GM12878 (cell line): ENCODE data around the gene SAMD4A. TPM values are rescaled to one million over a fixed set of nuclear protein-coding genes. Genes with fewer than 3 reads are reported as not detected.

Source experiments
- ATAC-seq: fragments of 200-7000 bp; cut with Tn5 transposase; 3 replicates; pipeline ENCODE4 v1.9.1; 2020; ENCODE audit warnings: mild to moderate bottlenecking, moderate library complexity
- BruUV-seq: library from RNA; stranded (reverse); fragments of 400-500 nt; replicated peaks from 2 replicates; lab custom pipeline; 2021; lab: Mats Ljungman, UMichigan
- CTCF ChIA-PET: fragments of 300-600 bp; sonication (Branson Sonifier 250); formaldehyde crosslinking; extraction: SDS; loops from one replicate; lab custom pipeline; 2021; ENCODE audit warnings: inconsistent platforms; lab: Yijun Ruan, JAX
- POLR2A ChIA-PET: fragments of 350-600 bp; formaldehyde crosslinking; extraction: SDS; loops from one replicate; lab custom pipeline; 2021; ENCODE audit warnings: inconsistent platforms; lab: Charles Lee
- RAD21 ChIA-PET: fragments of 300-600 bp; sonication (Branson Sonifier 250); formaldehyde crosslinking; loops from one replicate; lab custom pipeline; 2023; ENCODE audit warnings: antibody characterized with exemption; ENCODE audit not compliant: unreplicated experiment; lab: Charles Lee
- SMC1A ChIA-PET: fragments of 300-600 bp; sonication (Branson Sonifier 250); formaldehyde crosslinking; loops from one replicate; lab custom pipeline; 2023; ENCODE audit not compliant: unreplicated experiment, uncharacterized antibody; lab: Charles Lee
- DNase-seq: peaks from one replicate; pipeline ENCODE4 v3.0.0-alpha.2; 2011; ENCODE audit warnings: low read depth, low spot score
- FAIRE-seq: peaks from 3 replicates; lab custom pipeline; 2011; peaks lifted over from hg19 to GRCh38; lab: Jason Lieb, UNC
- H2AFZ ChIP-seq: 2 replicates; pipeline ENCODE4 v1.6.0; 2011; ENCODE audit warnings: low read depth, low read length, control low read depth; ENCODE audit not compliant: control insufficient read depth
- H3K27ac ChIP-seq: 2 replicates; pipeline ENCODE4 v1.5.1; 2011; ENCODE audit warnings: control low read depth; ENCODE audit not compliant: control insufficient read depth, insufficient read depth
- H3K27me3 ChIP-seq, 2 experiments: replicated peaks in 1 of 2; 2 replicates each; pipeline versions ENCODE4 v1.6.0 to v1.6.1; 2011; ENCODE audit warnings: low read length in 1 of 2; ENCODE audit not compliant: control insufficient read depth in 2 of 2, insufficient read depth in 2 of 2
- H3K36me3 ChIP-seq, 2 experiments: 2 replicates each; pipeline ENCODE4 v1.5.1; 2011; ENCODE audit warnings: low read length in 1 of 2; ENCODE audit not compliant: control insufficient read depth in 2 of 2, insufficient read depth in 2 of 2
- H3K4me1 ChIP-seq: 2 replicates; pipeline ENCODE4 v1.6.1; 2011; ENCODE audit warnings: mild to moderate bottlenecking, low read length, moderate library complexity, mixed read lengths; ENCODE audit not compliant: control insufficient read depth, insufficient read depth
- H3K4me2 ChIP-seq: 2 replicates; pipeline ENCODE4 v1.6.0; 2011; ENCODE audit warnings: control low read depth; ENCODE audit not compliant: control insufficient read depth, insufficient read depth
- H3K4me3 ChIP-seq: fragments of 200-600 bp; sonication (generic); 2 replicates; pipeline ENCODE4 v1.5.1; 2016
- H3K79me2 ChIP-seq: 2 replicates; pipeline ENCODE4 v1.6.0; 2011; ENCODE audit warnings: low read length; ENCODE audit not compliant: control insufficient read depth, insufficient read depth
- H3K9ac ChIP-seq: 2 replicates; pipeline ENCODE4 v1.8.0; 2011; ENCODE audit warnings: low read length, control low read depth, mixed read lengths; ENCODE audit not compliant: control insufficient read depth, insufficient read depth
- H3K9me3 ChIP-seq: replicated peaks from 3 replicates; pipeline ENCODE4 v1.5.1; 2011; ENCODE audit warnings: mild to moderate bottlenecking, low read length; ENCODE audit not compliant: control insufficient read depth, insufficient read depth
- H4K20me1 ChIP-seq: 2 replicates; pipeline ENCODE4 v1.6.0; 2011; ENCODE audit not compliant: control insufficient read depth, insufficient read depth
- BHLHE40 ChIP-seq, 2 experiments: fragments of 450-650 bp in 1 of 2; IDR thresholded peaks; 2 replicates each; pipeline ENCODE4 v1.6.1; 2011 to 2017; ENCODE audit warnings: low read depth in 2 of 2, borderline replicate concordance in 1 of 2, improper control_type of control experiment in 1 of 2, low read length in 1 of 2, mild to moderate bottlenecking in 1 of 2
- BMI1 ChIP-seq: fragments of 450-650 bp; IDR thresholded peaks from 2 replicates; pipeline ENCODE4 v1.6.1; 2016; ENCODE audit warnings: mild to moderate bottlenecking, moderate library complexity, borderline replicate concordance
- CHD1 ChIP-seq: IDR thresholded peaks from 2 replicates; pipeline ENCODE4 v1.6.1; 2012; ENCODE audit warnings: low read depth, low read length, improper control_type of control experiment
- CREM ChIP-seq: IDR thresholded peaks from 2 replicates; pipeline ENCODE4 v1.6.1; 2014; ENCODE audit warnings: antibody characterized with exemption, low read depth
- NFYB ChIP-seq: IDR thresholded peaks from 2 replicates; pipeline ENCODE4 v1.6.1; 2011; ENCODE audit warnings: low read depth, mild to moderate bottlenecking, low read length, improper control_type of control experiment, moderate library complexity; ENCODE audit not compliant: insufficient read depth
- RELB ChIP-seq: fragments of 450-650 bp; IDR thresholded peaks from 2 replicates; pipeline ENCODE4 v1.6.1; 2017; ENCODE audit warnings: low read depth, mild to moderate bottlenecking, moderate library complexity
- RUNX3 ChIP-seq: IDR thresholded peaks from 2 replicates; pipeline ENCODE4 v1.6.1; 2012; ENCODE audit warnings: low read length, inconsistent platforms
- SPI1 ChIP-seq: IDR thresholded peaks from 2 replicates; pipeline ENCODE4 v1.6.1; 2011; ENCODE audit warnings: low read depth, mild to moderate bottlenecking, low read length, moderate library complexity, borderline replicate concordance; ENCODE audit not compliant: insufficient read depth
- STAT1 ChIP-seq: fragments of 450-650 bp; conservative IDR thresholded peaks from 2 replicates; pipeline ENCODE4 v1.6.1; 2014; ENCODE audit warnings: antibody characterized with exemption, mild to moderate bottlenecking
- TCF12 ChIP-seq: IDR thresholded peaks from 2 replicates; pipeline ENCODE4 v1.6.1; 2011; ENCODE audit warnings: low read depth, mild to moderate bottlenecking, low read length
- WGBS: methylation state at CpG from one replicate; pipeline ENCODE4 v1.1.6; 2016; ENCODE audit warnings: low lambda C conversion rate; ENCODE audit not compliant: insufficient replicate concordance, insufficient coverage; ENCODE audit errors: missing lambda C conversion rate; 5-methylcytosine and 5-hydroxymethylcytosine counted together
- in situ Hi-C: fragments of 300-500 bp; cut with MboI; formaldehyde crosslinking; loops from 9 replicates; pipeline ENCODE4 v1.14.3; 2018; ENCODE audit warnings: mixed read lengths
- intact Hi-C: fragments of 100-400 bp; cut with micrococcal nuclease; formaldehyde crosslinking; loops from one replicate; pipeline ENCODE4 v1.14.2; 2022; ENCODE audit not compliant: unreplicated experiment
- polyA plus RNA-seq, 11 experiments: library from polyadenylated mRNA; depleted of rRNA in 4 of 11; unstranded in 6 of 11; stranded (reverse) in 5 of 11; fragments of >200 nt; fragmentation: Nextera tagmentation in 4 of 11; fragmentation: Illumina TruSeq in 1 of 11; extraction: Ambion mirVana in 4 of 11; extraction: Trizol in 1 of 11; gene quantifications; 1 replicate in 1 of 11; 2 replicates in 10 of 11; pipeline versions ENCODE4 v1.2.1 to v1.2.3, GENCODE V29; 2011 to 2016; ENCODE audit warnings: inconsistent platforms in 2 of 11, missing spikeins in 2 of 11, low read depth in 1 of 11
- total RNA-seq, 4 experiments: library from RNA; depleted of rRNA in 3 of 4; stranded (reverse); fragments of >200 nt in 3 of 4; fragmentation: Illumina TruSeq in 1 of 4; extraction: Trizol in 1 of 4; gene quantifications; 2 replicates each; pipeline versions ENCODE4 v1.2.1 to v1.2.3, GENCODE V29; 2013 to 2021
- TF ChIP-seq, protein P1 (sequence below): fragments of 450-650 bp; IDR thresholded peaks from 2 replicates; pipeline ENCODE4 v1.6.1; 2018; ENCODE audit warnings: mild to moderate bottlenecking, low read depth, moderate library complexity; ENCODE audit not compliant: partially characterized antibody

Gene SAMD4A
- total and polyA plus RNA-seq, 10 of the 15 experiments (the other 5 are each of a cell fraction or from before 2014, with no cell fraction given), result 0.05 to 0.56 (median 0.31) TPM

DNA sequence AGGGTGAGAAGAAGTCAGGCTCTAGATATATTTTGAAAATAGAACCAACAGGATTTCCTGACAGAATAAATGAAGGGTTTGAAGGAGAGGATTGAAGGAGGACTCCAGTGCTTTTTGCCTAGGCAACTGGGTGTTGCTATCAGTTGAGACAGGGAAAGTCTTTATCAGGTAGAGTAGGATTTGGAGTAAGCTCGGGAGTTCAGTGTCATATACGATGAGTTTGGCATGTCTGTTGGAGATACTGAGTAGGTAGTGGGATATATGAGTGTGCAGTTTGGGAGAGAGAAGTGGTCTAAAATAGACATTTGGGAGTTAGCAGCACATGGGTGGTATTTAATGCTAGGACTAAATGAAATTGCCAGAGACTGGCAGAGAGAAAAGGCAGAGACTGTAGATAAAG is 141.2 kb downstream of the SAMD4A start:
- FAIRE-seq (no peak), ATAC-seq (no peak), DNase-seq (no peak)
- Histone ChIP-seq H3K9ac (no peak overlapping the region), H3K4me3 (no peak overlapping the region), H3K27me3 (no peaks in the 10 kb centered on the region), H3K79me2 (no peaks in the 10 kb centered on the region), H3K27ac (no peak overlapping the region), H3K9me3 (no peaks in the 10 kb centered on the region; the same call in 1 of the 3 replicates), H4K20me1 (no peaks in the 10 kb centered on the region), H3K4me2 (no peak overlapping the region), H2AFZ (no peak overlapping the region), H3K4me1 (peaks cover 25% of the 10 kb centered on the region), H3K36me3 (no peaks in the 10 kb centered on the region)
- in situ Hi-C loops (no loop called here), intact Hi-C loops (no loop called here)
- RAD21 ChIA-PET, result no interaction called here
- CTCF ChIA-PET, result interaction anchor here (1.1 to 1.6 kb wide), 2 partner anchors 15 to 65 kb away, joined by 3 to 4 read pairs; no protein-coding TSS in a partner anchor
- POLR2A ChIA-PET, result no interaction called here
- 100% methylated on average over 2 of the region's 2 CpGs for WGBS
- TF ChIP-seq, protein P1, sequence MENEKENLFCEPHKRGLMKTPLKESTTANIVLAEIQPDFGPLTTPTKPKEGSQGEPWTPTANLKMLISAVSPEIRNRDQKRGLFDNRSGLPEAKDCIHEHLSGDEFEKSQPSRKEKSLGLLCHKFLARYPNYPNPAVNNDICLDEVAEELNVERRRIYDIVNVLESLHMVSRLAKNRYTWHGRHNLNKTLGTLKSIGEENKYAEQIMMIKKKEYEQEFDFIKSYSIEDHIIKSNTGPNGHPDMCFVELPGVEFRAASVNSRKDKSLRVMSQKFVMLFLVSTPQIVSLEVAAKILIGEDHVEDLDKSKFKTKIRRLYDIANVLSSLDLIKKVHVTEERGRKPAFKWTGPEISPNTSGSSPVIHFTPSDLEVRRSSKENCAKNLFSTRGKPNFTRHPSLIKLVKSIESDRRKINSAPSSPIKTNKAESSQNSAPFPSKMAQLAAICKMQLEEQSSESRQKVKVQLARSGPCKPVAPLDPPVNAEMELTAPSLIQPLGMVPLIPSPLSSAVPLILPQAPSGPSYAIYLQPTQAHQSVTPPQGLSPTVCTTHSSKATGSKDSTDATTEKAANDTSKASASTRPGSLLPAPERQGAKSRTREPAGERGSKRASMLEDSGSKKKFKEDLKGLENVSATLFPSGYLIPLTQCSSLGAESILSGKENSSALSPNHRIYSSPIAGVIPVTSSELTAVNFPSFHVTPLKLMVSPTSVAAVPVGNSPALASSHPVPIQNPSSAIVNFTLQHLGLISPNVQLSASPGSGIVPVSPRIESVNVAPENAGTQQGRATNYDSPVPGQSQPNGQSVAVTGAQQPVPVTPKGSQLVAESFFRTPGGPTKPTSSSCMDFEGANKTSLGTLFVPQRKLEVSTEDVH, result no peak
- no peak for TF ChIP-seq STAT1
- SMC1A ChIA-PET, result interaction anchor here (1.0 to 1.1 kb wide), 2 partner anchors 29 to 144 kb away, joined by 3 to 4 read pairs; no protein-coding TSS in a partner anchor
- no TSS peak for BruUV-seq

GRCh38 chr14:54708982-54709381 is 142.1 kb downstream of the SAMD4A start:
- Histone ChIP-seq H3K4me2 (peak overlapping the region; percentile 19; the same call in 1 of the 2 replicates), H3K9ac (no peak overlapping the region), H4K20me1 (no peaks in the 10 kb centered on the region), H3K36me3 (no peaks in the 10 kb centered on the region), H3K4me3 (no peak overlapping the region), H2AFZ (no peak overlapping the region), H3K27me3 (no peaks in the 10 kb centered on the region), H3K9me3 (no peaks in the 10 kb centered on the region; the same call in 1 of the 3 replicates), H3K79me2 (no peaks in the 10 kb centered on the region), H3K4me1 (peaks cover 25% of the 10 kb centered on the region)
- WGBS, result 19% methylated on average over 5 of the region's 5 CpGs
- ATAC-seq (no peak), FAIRE-seq (no peak)
- ChIA-PET CTCF (interaction anchor here (0.7 to 1.6 kb wide), 3 partner anchors 16 to 177 kb away, joined by 3 to 4 read pairs (median 3); no protein-coding TSS in a partner anchor), POLR2A (no interaction called here)
- in situ Hi-C loops, result no loop called here
- BruUV-seq, result no TSS peak
- TF ChIP-seq RELB (no peak), NFYB (no peak), CREM (no peak), BMI1 (no peak), BHLHE40 (IDR thresholded peaks at IDR 0.05; ENCODE audit: borderline replicate concordance in 1 of 2, low read depth in 2 of 2, low read length in 1 of 2) (no peak), SPI1 (no peak), TCF12 (no peak), CHD1 (no peak), RUNX3 (no peak)
- TF ChIP-seq, all 136 proteins: peak for 0
- RAD21 ChIA-PET, result no interaction called here
- DNase-seq, result no peak
- SMC1A ChIA-PET, result no interaction called here
- H3K27ac ChIP-seq, result no peak overlapping the region
- intact Hi-C loops, result no loop called here
